Measurements from ENCODE around the gene SLC16A2.

DNA sequence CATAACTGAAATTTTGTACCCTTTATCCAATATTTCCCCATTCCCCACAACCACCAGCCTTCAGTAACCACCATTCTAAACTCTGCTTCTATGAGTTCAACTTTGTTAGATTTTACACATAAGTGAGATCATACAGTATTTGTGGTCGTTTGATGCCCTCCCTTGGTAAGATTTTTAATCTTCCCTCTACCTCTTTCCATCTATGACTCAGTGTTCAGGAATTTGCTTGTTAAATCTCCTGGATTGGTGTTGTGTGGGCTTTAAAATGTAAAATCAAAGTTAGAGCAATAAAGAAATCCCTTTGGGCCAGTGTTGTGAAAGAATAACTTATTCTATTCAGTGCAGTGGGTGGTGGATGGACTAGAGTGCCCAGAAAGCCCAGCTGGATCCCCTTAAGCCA, 37.4 kb downstream of the SLC16A2 start:
- no peak for TF ChIP-seq NFRKB (IDR thresholded peaks at IDR 0.05)
- no peak for TF ChIP-seq ELF4 (IDR thresholded peaks at IDR 0.05)
- TF ChIP-seq SP1 (IDR thresholded peaks at IDR 0.05): no peak
- TF ChIP-seq ZNF384 (IDR thresholded peaks at IDR 0.05): no peak
- TF ChIP-seq CTBP1 (IDR thresholded peaks at IDR 0.05; ENCODE audit: borderline replicate concordance): peak; percentile 44; the same call in 1 of the 2 replicates
- no peak for TF ChIP-seq BHLHE40 (IDR thresholded peaks at IDR 0.05; ENCODE audit: borderline replicate concordance)
- no peak for TF ChIP-seq SUZ12 (IDR thresholded peaks at IDR 0.05)
- no peak for TF ChIP-seq FOXA1 (IDR thresholded peaks at IDR 0.05)
- TF ChIP-seq L3MBTL2 (conservative IDR thresholded peaks at IDR 0.05): no peak
- no peak for TF ChIP-seq FOXM1 (IDR thresholded peaks at IDR 0.05; ENCODE audit: borderline replicate concordance)
- no peak for TF ChIP-seq ARNT (IDR thresholded peaks at IDR 0.05)
- TF ChIP-seq TARDBP (IDR thresholded peaks at IDR 0.05): no peak

Measured in HEK293T (cell line).